ENCODE results near the gene CHRNA4.

DNA sequence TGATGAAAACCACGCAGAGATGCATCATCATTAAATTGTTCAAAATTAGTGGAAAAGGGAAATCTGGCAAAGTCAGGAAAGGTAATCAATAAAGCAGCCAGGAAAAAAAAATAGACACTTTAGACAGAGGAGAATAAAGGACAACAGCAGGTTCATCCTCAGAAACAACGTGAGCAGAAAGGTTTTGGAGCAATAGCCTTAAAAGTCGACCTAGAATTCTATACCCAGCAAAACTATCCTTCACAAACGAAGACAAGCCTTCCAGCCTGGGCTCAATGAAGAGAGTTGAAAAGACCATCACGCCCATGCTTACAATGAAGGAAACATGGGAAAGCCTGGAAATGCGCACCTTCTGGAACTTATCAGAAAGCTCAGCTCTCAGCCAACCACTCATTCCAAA is 24.7 kb upstream of the CHRNA4 start:
- TF ChIP-seq, protein P1, sequence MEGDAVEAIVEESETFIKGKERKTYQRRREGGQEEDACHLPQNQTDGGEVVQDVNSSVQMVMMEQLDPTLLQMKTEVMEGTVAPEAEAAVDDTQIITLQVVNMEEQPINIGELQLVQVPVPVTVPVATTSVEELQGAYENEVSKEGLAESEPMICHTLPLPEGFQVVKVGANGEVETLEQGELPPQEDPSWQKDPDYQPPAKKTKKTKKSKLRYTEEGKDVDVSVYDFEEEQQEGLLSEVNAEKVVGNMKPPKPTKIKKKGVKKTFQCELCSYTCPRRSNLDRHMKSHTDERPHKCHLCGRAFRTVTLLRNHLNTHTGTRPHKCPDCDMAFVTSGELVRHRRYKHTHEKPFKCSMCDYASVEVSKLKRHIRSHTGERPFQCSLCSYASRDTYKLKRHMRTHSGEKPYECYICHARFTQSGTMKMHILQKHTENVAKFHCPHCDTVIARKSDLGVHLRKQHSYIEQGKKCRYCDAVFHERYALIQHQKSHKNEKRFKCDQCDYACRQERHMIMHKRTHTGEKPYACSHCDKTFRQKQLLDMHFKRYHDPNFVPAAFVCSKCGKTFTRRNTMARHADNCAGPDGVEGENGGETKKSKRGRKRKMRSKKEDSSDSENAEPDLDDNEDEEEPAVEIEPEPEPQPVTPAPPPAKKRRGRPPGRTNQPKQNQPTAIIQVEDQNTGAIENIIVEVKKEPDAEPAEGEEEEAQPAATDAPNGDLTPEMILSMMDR (IDR thresholded peaks at IDR 0.05), result no peak
- TF ChIP-seq SIN3A (IDR thresholded peaks at IDR 0.05; ENCODE audit: borderline replicate concordance, insufficient read depth, low read depth, low read length), result no peak
- TF ChIP-seq, protein P2, sequence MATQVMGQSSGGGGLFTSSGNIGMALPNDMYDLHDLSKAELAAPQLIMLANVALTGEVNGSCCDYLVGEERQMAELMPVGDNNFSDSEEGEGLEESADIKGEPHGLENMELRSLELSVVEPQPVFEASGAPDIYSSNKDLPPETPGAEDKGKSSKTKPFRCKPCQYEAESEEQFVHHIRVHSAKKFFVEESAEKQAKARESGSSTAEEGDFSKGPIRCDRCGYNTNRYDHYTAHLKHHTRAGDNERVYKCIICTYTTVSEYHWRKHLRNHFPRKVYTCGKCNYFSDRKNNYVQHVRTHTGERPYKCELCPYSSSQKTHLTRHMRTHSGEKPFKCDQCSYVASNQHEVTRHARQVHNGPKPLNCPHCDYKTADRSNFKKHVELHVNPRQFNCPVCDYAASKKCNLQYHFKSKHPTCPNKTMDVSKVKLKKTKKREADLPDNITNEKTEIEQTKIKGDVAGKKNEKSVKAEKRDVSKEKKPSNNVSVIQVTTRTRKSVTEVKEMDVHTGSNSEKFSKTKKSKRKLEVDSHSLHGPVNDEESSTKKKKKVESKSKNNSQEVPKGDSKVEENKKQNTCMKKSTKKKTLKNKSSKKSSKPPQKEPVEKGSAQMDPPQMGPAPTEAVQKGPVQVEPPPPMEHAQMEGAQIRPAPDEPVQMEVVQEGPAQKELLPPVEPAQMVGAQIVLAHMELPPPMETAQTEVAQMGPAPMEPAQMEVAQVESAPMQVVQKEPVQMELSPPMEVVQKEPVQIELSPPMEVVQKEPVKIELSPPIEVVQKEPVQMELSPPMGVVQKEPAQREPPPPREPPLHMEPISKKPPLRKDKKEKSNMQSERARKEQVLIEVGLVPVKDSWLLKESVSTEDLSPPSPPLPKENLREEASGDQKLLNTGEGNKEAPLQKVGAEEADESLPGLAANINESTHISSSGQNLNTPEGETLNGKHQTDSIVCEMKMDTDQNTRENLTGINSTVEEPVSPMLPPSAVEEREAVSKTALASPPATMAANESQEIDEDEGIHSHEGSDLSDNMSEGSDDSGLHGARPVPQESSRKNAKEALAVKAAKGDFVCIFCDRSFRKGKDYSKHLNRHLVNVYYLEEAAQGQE (IDR thresholded peaks at IDR 0.05; ENCODE audit: insufficient read depth in 1 of 2, low read depth in 2 of 2, low read length in 1 of 2), result no peak
